ENCODE results near the gene TUBB3.
A peak's percentile ranks its signal among the peaks of the same experiment; 100 is the strongest.
"Not testable (repeated sequence)": the region's sequence is repeated elsewhere in the genome, so short reads cannot be mapped to it uniquely, and the experiment has no call there.

Gene TUBB3

GRCh38 chr16:89910717-89911354, 12.3 kb upstream of the TUBB3 start:
- Histone ChIP-seq H3K27me3 (ENCODE audit: control insufficient read depth, insufficient read depth, low read length, poor library complexity, severe bottlenecking) (no peaks in the 10 kb centered on the region), H3K36me3 (ENCODE audit: control insufficient read depth, insufficient read depth, low read length) (peaks cover 20% of the 10 kb centered on the region)
- 95 to 96% methylated on average over 27 of the region's 27 CpGs for WGBS, 2 experiments

GRCh38 chr16:89911375-89911774, 11.8 kb upstream of the TUBB3 start:
- H3K27me3 ChIP-seq (ENCODE audit: control insufficient read depth, insufficient read depth, low read length, poor library complexity, severe bottlenecking): no peaks in the 10 kb centered on the region
- no peak overlapping the region for H3K4me3 ChIP-seq (ENCODE audit: insufficient read depth, low read depth, low read length)
- WGBS, 2 experiments: 96 to 98% methylated on average over 14 of the region's 14 CpGs
- H3K4me1 ChIP-seq (ENCODE audit: control insufficient read depth, insufficient read depth, low read length): peaks cover 9% of the 10 kb centered on the region
- no peaks in the 10 kb centered on the region for H3K9me3 ChIP-seq (ENCODE audit: control insufficient read depth, low read length)
- H3K27ac ChIP-seq (ENCODE audit: insufficient read depth, low read depth, low read length, poor library complexity, severe bottlenecking): no peak overlapping the region
- peaks cover 15% of the 10 kb centered on the region for H3K36me3 ChIP-seq (ENCODE audit: control insufficient read depth, insufficient read depth, low read length)

More at GRCh38 chr16:89910717-89911354, 12.3 kb upstream of the TUBB3 start:
- Histone ChIP-seq H3K4me3 (ENCODE audit: insufficient read depth, low read depth, low read length) (no peak overlapping the region), H3K4me1 (ENCODE audit: control insufficient read depth, insufficient read depth, low read length) (peaks cover 9% of the 10 kb centered on the region), H3K27ac (ENCODE audit: insufficient read depth, low read depth, low read length, poor library complexity, severe bottlenecking) (no peak overlapping the region), H3K9me3 (ENCODE audit: control insufficient read depth, low read length) (no peaks in the 10 kb centered on the region)

GRCh38 chr16:89912143-89912542, 11.0 kb upstream of the TUBB3 start:
- H3K27ac ChIP-seq (ENCODE audit: insufficient read depth, low read depth, low read length, poor library complexity, severe bottlenecking): no peak overlapping the region
- peaks cover 11% of the 10 kb centered on the region for H3K36me3 ChIP-seq (ENCODE audit: control insufficient read depth, insufficient read depth, low read length)
- no peaks in the 10 kb centered on the region for H3K9me3 ChIP-seq (ENCODE audit: control insufficient read depth, low read length)
- no peak overlapping the region for H3K4me3 ChIP-seq (ENCODE audit: insufficient read depth, low read depth, low read length)
- 95 to 96% methylated on average over 13 of the region's 13 CpGs for WGBS, 2 experiments
- H3K4me1 ChIP-seq (ENCODE audit: control insufficient read depth, insufficient read depth, low read length): peaks cover 9% of the 10 kb centered on the region
- H3K27me3 ChIP-seq (ENCODE audit: control insufficient read depth, insufficient read depth, low read length, poor library complexity, severe bottlenecking): no peaks in the 10 kb centered on the region

- WGBS, 2 experiments: 95% methylated on average over 14 of the region's 14 CpGs
- peaks cover 11% of the 10 kb centered on the region for H3K36me3 ChIP-seq (ENCODE audit: control insufficient read depth, insufficient read depth, low read length)
- H3K27me3 ChIP-seq (ENCODE audit: control insufficient read depth, insufficient read depth, low read length, poor library complexity, severe bottlenecking): no peaks in the 10 kb centered on the region
- H3K27ac ChIP-seq (ENCODE audit: insufficient read depth, low read depth, low read length, poor library complexity, severe bottlenecking): no peak overlapping the region
- H3K4me3 ChIP-seq (ENCODE audit: insufficient read depth, low read depth, low read length): no peak overlapping the region
- peaks cover 9% of the 10 kb centered on the region for H3K4me1 ChIP-seq (ENCODE audit: control insufficient read depth, insufficient read depth, low read length)
- no peaks in the 10 kb centered on the region for H3K9me3 ChIP-seq (ENCODE audit: control insufficient read depth, low read length)
Observed at GRCh38 chr16:89912627-89913026, 10.5 kb upstream of the TUBB3 start.

GRCh38 chr16:89913408-89914387, 9.4 kb upstream of the TUBB3 start:
- Histone ChIP-seq H3K27ac (ENCODE audit: insufficient read depth, low read depth, low read length, poor library complexity, severe bottlenecking) (no peak overlapping the region), H3K27me3 (ENCODE audit: control insufficient read depth, insufficient read depth, low read length, poor library complexity, severe bottlenecking) (peaks cover 6% of the 10 kb centered on the region), H3K9me3 (ENCODE audit: control insufficient read depth, low read length) (no peaks in the 10 kb centered on the region), H3K4me3 (ENCODE audit: insufficient read depth, low read depth, low read length) (no peak overlapping the region), H3K4me1 (ENCODE audit: control insufficient read depth, insufficient read depth, low read length) (peaks cover 16% of the 10 kb centered on the region), H3K36me3 (ENCODE audit: control insufficient read depth, insufficient read depth, low read length) (peaks cover 3% of the 10 kb centered on the region)
- WGBS, 2 experiments: 93 to 94% methylated on average over 30 of the region's 30 CpGs

- not testable (repeated sequence) for H3K27ac ChIP-seq (ENCODE audit: insufficient read depth, low read depth, low read length, poor library complexity, severe bottlenecking); H3K36me3 ChIP-seq (ENCODE audit: control insufficient read depth, insufficient read depth, low read length); H3K27me3 ChIP-seq (ENCODE audit: control insufficient read depth, insufficient read depth, low read length, poor library complexity, severe bottlenecking); H3K9me3 ChIP-seq (ENCODE audit: control insufficient read depth, low read length); H3K4me3 ChIP-seq (ENCODE audit: insufficient read depth, low read depth, low read length)
- H3K4me1 ChIP-seq (ENCODE audit: control insufficient read depth, insufficient read depth, low read length): peaks cover 15% of the 10 kb centered on the region
- 92% methylated on average over 11 of the region's 11 CpGs for WGBS, 2 experiments
Observed at GRCh38 chr16:89914642-89915285, 8.4 kb upstream of the TUBB3 start.

GRCh38 chr16:89915303-89916232, 7.6 kb upstream of the TUBB3 start:
- no peak overlapping the region for H3K4me3 ChIP-seq (ENCODE audit: insufficient read depth, low read depth, low read length)
- H3K9me3 ChIP-seq (ENCODE audit: control insufficient read depth, low read length): no peaks in the 10 kb centered on the region
- peaks cover 16% of the 10 kb centered on the region for H3K4me1 ChIP-seq (ENCODE audit: control insufficient read depth, insufficient read depth, low read length)
- WGBS, 2 experiments: 92 to 93% methylated on average over 40 of the region's 40 CpGs
- no peak overlapping the region for H3K27ac ChIP-seq (ENCODE audit: insufficient read depth, low read depth, low read length, poor library complexity, severe bottlenecking)
- H3K27me3 ChIP-seq (ENCODE audit: control insufficient read depth, insufficient read depth, low read length, poor library complexity, severe bottlenecking): peaks cover 6% of the 10 kb centered on the region
- no peaks in the 10 kb centered on the region for H3K36me3 ChIP-seq (ENCODE audit: control insufficient read depth, insufficient read depth, low read length)

GRCh38 chr16:89917773-89918452, 5.2 kb upstream of the TUBB3 start:
- no peak overlapping the region for H3K27ac ChIP-seq (ENCODE audit: insufficient read depth, low read depth, low read length, poor library complexity, severe bottlenecking)
- no peaks in the 10 kb centered on the region for H3K36me3 ChIP-seq (ENCODE audit: control insufficient read depth, insufficient read depth, low read length)
- peak overlapping the region; percentile 38 for H3K4me3 ChIP-seq (ENCODE audit: insufficient read depth, low read depth, low read length)
- no peaks in the 10 kb centered on the region for H3K9me3 ChIP-seq (ENCODE audit: control insufficient read depth, low read length)
- peaks cover 15% of the 10 kb centered on the region for H3K27me3 ChIP-seq (ENCODE audit: control insufficient read depth, insufficient read depth, low read length, poor library complexity, severe bottlenecking)
- H3K4me1 ChIP-seq (ENCODE audit: control insufficient read depth, insufficient read depth, low read length): peaks cover 26% of the 10 kb centered on the region
- WGBS, 2 experiments: 1 to 3% methylated on average over 39 of the region's 39 CpGs
